OCI-LY1 (cell line): ENCODE measurements around the gene CAMTA1.

Experiments used
- H2AFZ ChIP-seq: fragments of 200-600 bp; sonication (generic), shearing (Covaris generic); 2 replicates; pipeline ENCODE4 v1.6.0; 2014; ENCODE audit warnings: antibody characterized with exemption, mild to moderate bottlenecking, low read length
- H3F3A ChIP-seq: fragments of 200-600 bp; sonication (generic), shearing (Covaris generic); 2 replicates; pipeline ENCODE4 v1.6.0; 2014; ENCODE audit warnings: mild to moderate bottlenecking, antibody characterized with exemption, low read length, moderate library complexity; ENCODE audit not compliant: insufficient read depth
- H3K27ac ChIP-seq: fragments of 200-600 bp; sonication (generic); 2 replicates; pipeline ENCODE4 v1.5.1; 2014; ENCODE audit warnings: low read length, mixed run types, mild to moderate bottlenecking, low read depth; ENCODE audit not compliant: poor library complexity, severe bottlenecking
- H3K27me3 ChIP-seq: fragments of 200-600 bp; sonication (generic); 2 replicates; pipeline ENCODE4 v1.6.0; 2014; ENCODE audit warnings: antibody characterized with exemption, mild to moderate bottlenecking, low read length, moderate library complexity; ENCODE audit not compliant: insufficient read depth
- H3K36me3 ChIP-seq: fragments of 200-600 bp; sonication (generic); 2 replicates; pipeline ENCODE4 v1.6.1; 2014; ENCODE audit warnings: mild to moderate bottlenecking, antibody characterized with exemption, low read length, moderate library complexity, mixed read lengths; ENCODE audit not compliant: insufficient read depth
- H3K4me1 ChIP-seq: fragments of 200-600 bp; sonication (generic); 2 replicates; pipeline ENCODE4 v1.5.1; 2014; ENCODE audit warnings: mild to moderate bottlenecking, low read length, moderate library complexity; ENCODE audit not compliant: insufficient read depth, severe bottlenecking
- H3K4me2 ChIP-seq: fragments of 200-600 bp; sonication (generic), shearing (Covaris generic); 2 replicates; pipeline ENCODE4 v1.6.1; 2014; ENCODE audit warnings: low read length
- H3K4me3 ChIP-seq: fragments of 200-600 bp; sonication (generic); 2 replicates; pipeline ENCODE4 v1.5.1; 2014; ENCODE audit warnings: low read length, low read depth, mild to moderate bottlenecking, mixed read lengths; ENCODE audit not compliant: poor library complexity, severe bottlenecking
- H3K79me2 ChIP-seq: fragments of 200-600 bp; shearing (Covaris generic); 2 replicates; pipeline ENCODE4 v1.6.1; 2016; ENCODE audit warnings: mixed run types, low read length, mixed read lengths; ENCODE audit not compliant: insufficient read depth
- H3K9ac ChIP-seq: fragments of 200-600 bp; sonication (generic), shearing (Covaris generic); 2 replicates; pipeline ENCODE4 v1.6.1; 2014; ENCODE audit warnings: mild to moderate bottlenecking, low read length, mixed read lengths
- H3K9me2 ChIP-seq: fragments of 200-600 bp; sonication (generic), shearing (Covaris generic); 2 replicates; pipeline ENCODE4 v1.6.1; 2014; ENCODE audit warnings: low read depth, mild to moderate bottlenecking, low read length, mixed read lengths
- H3K9me3 ChIP-seq: fragments of 200-600 bp; shearing (Covaris generic); 2 replicates; pipeline ENCODE4 v1.6.1; 2014; ENCODE audit warnings: low read length, mixed read lengths
- H4K20me1 ChIP-seq: fragments of 200-600 bp; sonication (generic), shearing (Covaris generic); 2 replicates; pipeline ENCODE4 v1.6.0; 2016; ENCODE audit warnings: mild to moderate bottlenecking, low read length; ENCODE audit not compliant: insufficient read depth
- EZH2 ChIP-seq: fragments of 200-600 bp; sonication (generic), shearing (Covaris generic); IDR thresholded peaks from 2 replicates; pipeline ENCODE4 v1.8.0; 2017; ENCODE audit warnings: borderline replicate concordance, mixed run types, mild to moderate bottlenecking, antibody characterized with exemption, low read length, moderate library complexity, mixed read lengths
- TF ChIP-seq, protein P1 (sequence below): fragments of 200-600 bp; sonication (generic), shearing (Covaris generic); IDR thresholded peaks from 2 replicates; pipeline ENCODE4 v1.5.1; 2017; ENCODE audit warnings: mild to moderate bottlenecking, antibody characterized with exemption, low read length, moderate library complexity, mixed read lengths

Gene CAMTA1

GRCh38 chr1:7185721-7186120, 400.5 kb downstream of the CAMTA1 start:
- Histone ChIP-seq H2AFZ (no peak overlapping the region), H3K36me3 (no peaks in the 10 kb centered on the region), H4K20me1 (no peaks in the 10 kb centered on the region), H3K79me2 (no peaks in the 10 kb centered on the region), H3K4me3 (no peak overlapping the region), H3K4me1 (no peaks in the 10 kb centered on the region), H3F3A (no peaks in the 10 kb centered on the region), H3K9me3 (no peaks in the 10 kb centered on the region; the same call in 1 of the 2 replicates), H3K9ac (no peak overlapping the region), H3K27me3 (no peaks in the 10 kb centered on the region), H3K4me2 (no peak overlapping the region), H3K9me2 (no peaks in the 10 kb centered on the region), H3K27ac (no peak overlapping the region)
- TF ChIP-seq, protein P1, sequence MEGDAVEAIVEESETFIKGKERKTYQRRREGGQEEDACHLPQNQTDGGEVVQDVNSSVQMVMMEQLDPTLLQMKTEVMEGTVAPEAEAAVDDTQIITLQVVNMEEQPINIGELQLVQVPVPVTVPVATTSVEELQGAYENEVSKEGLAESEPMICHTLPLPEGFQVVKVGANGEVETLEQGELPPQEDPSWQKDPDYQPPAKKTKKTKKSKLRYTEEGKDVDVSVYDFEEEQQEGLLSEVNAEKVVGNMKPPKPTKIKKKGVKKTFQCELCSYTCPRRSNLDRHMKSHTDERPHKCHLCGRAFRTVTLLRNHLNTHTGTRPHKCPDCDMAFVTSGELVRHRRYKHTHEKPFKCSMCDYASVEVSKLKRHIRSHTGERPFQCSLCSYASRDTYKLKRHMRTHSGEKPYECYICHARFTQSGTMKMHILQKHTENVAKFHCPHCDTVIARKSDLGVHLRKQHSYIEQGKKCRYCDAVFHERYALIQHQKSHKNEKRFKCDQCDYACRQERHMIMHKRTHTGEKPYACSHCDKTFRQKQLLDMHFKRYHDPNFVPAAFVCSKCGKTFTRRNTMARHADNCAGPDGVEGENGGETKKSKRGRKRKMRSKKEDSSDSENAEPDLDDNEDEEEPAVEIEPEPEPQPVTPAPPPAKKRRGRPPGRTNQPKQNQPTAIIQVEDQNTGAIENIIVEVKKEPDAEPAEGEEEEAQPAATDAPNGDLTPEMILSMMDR: no peak
- TF ChIP-seq EZH2: no peak

DNA sequence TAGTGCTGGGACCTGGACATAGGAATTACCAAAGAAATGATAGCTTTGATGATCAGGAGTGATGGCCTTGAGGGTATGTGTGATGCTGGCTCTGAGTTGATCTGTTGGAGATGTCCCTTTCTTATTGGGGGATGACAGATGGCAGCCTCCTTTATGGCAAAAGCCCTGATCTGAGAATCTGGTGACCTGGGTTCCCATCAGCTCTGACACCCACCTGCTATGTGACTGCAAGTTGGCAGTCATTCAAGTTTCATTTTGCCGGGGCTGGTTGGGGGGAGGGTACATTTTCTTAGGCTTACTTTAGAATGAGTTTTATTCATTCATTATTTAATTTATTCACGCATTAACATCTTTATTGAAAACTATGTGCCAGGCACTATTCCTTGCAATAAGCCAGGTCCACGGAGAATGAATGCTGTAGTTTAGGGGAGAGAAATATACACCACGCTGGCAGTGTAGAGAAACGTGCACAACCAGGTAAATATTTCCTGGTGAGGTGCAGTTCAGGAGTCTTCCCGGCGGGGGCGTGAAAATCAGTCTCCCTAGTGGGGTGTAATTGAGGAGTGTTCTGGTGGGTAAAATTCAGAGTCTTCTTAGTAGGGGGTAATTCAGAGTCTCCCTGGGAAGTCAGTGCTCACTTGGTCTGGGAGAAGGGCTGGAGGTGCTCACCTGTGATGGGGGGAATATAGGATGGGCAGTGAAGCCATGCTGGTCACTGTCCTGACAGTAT, 401.3 kb downstream of the CAMTA1 start:
- Histone ChIP-seq H3K4me2 (no peak overlapping the region), H3K27me3 (no peaks in the 10 kb centered on the region), H3K4me3 (no peak overlapping the region), H4K20me1 (no peaks in the 10 kb centered on the region), H3K4me1 (no peaks in the 10 kb centered on the region), H3F3A (no peaks in the 10 kb centered on the region), H3K9me2 (no peaks in the 10 kb centered on the region), H2AFZ (no peak overlapping the region), H3K27ac (no peak overlapping the region), H3K36me3 (no peaks in the 10 kb centered on the region), H3K9me3 (no peaks in the 10 kb centered on the region), H3K79me2 (no peaks in the 10 kb centered on the region), H3K9ac (no peak overlapping the region)
- TF ChIP-seq EZH2: no peak
- TF ChIP-seq, protein P1: no peak

DNA sequence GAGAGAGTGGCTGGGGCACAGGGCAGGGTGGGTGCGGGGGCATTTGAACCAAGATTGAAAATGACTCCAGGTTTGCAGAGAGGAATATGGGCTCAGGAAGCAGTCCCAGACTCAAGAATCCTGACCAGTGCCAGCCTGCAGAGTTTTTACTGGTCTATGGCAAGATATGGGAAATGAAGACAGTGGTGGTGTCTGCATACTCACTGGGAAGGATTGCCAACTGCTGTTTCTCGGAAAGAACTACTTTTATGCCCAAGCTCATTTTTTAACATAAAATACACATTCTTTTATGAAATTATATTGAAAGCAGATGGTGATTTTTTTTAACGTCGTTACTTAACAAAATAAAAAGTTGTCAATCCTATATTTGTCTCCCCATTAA, 401.8 kb downstream of the CAMTA1 start:
- Histone ChIP-seq H3K9me3 (no peaks in the 10 kb centered on the region), H2AFZ (no peak overlapping the region), H3K36me3 (no peaks in the 10 kb centered on the region), H3K4me2 (no peak overlapping the region), H3K27ac (no peak overlapping the region), H3K9ac (no peak overlapping the region), H3K79me2 (no peaks in the 10 kb centered on the region), H3K4me3 (no peak overlapping the region), H3K4me1 (no peaks in the 10 kb centered on the region), H4K20me1 (no peaks in the 10 kb centered on the region), H3K9me2 (no peaks in the 10 kb centered on the region), H3F3A (no peaks in the 10 kb centered on the region), H3K27me3 (no peaks in the 10 kb centered on the region)
- TF ChIP-seq, protein P1: no peak
- no peak for TF ChIP-seq EZH2
